Measurements from ENCODE around the gene NSD1.

The NSD1 gene

DNA sequence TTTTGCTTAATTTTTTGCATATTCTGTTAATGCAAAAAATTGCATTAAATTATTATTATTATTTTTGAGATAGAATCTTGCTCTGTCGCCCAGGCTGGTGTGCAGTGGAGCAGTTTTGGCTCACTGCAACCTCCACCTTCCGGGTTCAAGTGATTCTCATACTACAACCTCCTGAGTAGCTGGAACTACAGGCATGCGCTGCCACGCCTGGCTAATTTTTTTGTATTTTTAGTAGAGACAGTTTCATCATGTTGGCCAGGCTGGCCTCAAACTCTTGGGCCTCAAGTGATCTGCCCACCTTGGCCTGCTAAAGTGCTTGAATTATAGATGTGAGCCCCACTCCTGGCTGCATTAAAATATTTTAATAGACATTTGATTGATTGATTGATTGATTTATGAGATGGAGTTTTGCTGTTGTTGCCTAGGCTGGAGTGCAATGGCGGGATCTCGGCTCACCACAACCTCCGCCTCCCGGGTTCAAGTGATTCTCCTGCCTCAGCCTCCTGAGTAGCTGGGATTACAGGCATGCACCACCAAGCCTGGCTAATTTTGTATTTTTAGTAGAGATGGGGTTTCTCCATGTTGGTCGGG lies 44.4 kb downstream of the NSD1 start:
- DNase-seq (ENCODE audit: low spot score), result peak; percentile 38

DNA sequence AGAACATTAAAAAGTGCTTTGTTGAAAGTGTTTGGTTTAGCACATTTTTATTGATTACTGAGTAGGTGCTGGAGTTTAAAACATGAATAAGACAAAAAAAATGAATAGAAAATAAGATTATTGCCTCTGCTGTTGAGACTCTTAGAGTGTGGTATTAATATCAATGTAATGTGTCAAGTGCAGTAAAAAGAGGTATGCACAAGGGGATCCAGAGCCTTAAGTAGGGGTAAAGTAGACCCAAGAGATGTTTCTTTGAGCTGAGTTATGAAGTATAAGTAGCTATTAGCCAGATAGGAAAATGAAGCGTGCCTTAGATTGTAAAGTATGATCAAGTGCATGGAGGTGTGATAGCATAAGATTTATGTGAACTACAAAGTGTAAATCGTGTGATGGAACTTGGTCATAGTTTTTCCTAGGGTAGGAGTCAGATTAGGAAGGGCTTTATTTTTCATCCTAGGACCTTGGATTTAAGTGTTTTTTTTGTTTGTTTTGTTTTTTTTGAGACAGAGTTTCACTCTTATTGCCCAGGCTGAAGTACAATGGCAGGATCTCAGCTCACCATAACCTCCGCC lies 45.2 kb downstream of the NSD1 start:
- no peak for DNase-seq (ENCODE audit: low spot score)

DNA sequence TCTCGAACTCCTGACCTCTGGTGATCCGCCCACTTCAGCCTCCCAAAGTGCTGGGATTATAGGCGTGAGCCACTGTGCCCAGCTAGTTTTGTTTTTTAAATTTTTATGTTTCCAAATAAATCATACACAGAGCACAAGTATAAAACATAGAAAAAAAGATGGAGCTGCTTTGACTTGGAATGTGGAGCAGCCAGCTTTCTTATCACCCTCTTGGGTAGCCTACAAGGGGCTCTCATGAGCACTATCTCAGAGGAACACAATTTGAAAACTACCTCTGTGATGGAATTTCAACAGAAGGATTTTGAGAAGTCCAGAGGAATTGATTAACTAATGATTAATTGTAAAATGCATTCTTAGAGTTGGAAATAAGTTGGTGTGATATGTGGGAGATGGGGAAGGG lies 45.9 kb downstream of the NSD1 start:
- DNase-seq (ENCODE audit: low spot score), result no peak

DNA sequence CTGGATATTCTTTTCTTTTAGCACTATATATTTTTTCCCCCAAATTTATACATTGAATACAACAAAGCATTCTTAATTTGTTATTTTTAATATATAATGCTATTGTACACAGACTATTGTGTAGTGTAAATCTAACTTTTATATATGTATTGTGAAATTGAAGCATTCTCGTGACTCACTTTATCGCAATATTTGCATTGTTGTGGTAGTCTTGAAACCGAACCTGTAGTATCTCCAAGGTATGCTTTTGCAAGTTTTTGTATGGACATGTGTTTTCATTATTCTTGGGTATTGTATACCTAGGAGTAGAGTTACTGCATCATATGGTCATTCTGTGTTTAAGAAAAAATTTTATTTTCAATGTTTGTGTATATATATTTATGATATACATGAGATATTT lies 49.6 kb downstream of the NSD1 start:
- DNase-seq (ENCODE audit: low spot score), result no peak

DNA sequence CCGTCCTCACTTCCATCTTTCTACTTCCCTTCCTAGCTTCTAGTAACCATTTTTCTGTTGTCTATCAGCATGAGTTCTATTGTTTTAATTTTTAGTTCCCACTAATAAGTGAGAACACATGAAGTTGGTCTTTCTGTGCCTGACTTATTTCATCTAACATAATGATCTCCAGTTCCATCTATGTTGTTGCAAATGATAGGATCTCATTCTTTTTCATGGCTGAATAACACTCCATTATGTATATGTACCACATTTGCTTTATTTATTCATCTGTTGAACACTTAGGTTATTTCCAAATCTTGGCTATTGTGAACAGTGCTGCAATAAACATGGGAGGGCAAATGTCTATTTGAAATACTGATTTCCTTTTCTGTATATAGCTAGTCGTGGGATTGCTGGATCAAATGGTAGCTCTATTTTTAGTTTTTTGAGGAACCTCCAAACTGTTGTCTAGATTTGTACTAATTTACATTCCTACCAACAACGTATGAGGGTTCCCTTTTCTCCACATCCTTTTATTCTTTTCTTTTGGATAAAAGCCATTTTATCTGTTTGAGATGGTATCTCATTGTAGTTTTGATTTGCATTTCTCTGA lies 50.3 kb downstream of the NSD1 start:
- DNase-seq (ENCODE audit: low spot score), result no peak

DNA sequence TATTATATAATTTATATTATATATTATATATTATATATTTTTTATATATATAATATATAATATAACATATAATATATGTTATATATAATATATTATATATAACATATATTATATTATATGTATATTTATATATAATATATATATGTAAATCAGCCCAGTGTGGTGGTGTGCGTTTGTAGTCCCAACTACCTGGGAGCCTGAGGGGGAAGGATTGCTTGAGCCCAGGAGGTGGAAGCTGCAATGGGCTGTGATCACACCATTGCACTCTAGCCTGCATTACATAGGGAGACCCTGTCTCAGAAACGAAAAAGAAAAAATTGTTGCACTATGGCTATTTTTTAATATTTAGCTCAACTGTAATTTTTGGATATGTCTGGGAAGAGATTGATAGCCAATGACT lies 52.4 kb downstream of the NSD1 start:
- no peak for DNase-seq (ENCODE audit: low spot score)

DNA sequence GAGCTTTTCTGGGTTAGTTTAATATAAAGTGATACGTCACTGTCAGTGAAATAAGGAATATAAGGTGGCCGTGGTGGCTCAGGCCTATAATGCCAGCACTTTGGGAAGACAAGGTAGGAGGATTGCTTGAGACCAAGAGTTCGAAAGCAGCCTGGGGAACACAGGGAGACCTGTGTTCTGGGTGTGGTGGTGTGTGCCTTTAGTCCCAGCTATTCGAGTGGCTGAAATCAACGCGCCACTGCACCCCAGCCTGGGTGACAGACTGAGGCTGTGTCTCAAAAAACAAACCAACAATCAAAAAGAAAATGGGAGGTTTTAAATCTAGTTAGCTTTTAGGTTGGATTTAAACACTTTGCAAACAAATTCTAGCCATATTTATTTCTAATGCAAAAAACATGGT lies 53.1 kb downstream of the NSD1 start:
- DNase-seq (ENCODE audit: low spot score), result no peak

DNA sequence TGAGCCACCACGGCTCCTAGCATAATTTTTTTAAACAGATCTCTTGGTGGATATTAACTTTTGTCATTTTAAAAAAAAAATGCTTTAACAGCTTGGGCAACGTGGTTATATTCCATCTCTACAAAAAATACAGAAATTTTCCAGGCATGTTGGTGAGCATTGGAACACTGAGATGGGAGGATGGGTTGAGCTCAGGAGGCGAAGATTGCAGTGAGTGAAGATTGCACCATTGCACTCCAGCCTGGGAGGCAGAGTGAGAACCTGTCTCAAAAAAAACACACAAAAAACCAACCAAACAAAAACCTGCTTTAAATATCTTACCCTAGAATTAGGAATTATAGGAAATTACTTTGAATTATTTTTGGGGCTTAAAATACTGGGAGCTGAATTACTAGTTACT lies 55.2 kb downstream of the NSD1 start:
- DNase-seq (ENCODE audit: low spot score), result no peak

DNA sequence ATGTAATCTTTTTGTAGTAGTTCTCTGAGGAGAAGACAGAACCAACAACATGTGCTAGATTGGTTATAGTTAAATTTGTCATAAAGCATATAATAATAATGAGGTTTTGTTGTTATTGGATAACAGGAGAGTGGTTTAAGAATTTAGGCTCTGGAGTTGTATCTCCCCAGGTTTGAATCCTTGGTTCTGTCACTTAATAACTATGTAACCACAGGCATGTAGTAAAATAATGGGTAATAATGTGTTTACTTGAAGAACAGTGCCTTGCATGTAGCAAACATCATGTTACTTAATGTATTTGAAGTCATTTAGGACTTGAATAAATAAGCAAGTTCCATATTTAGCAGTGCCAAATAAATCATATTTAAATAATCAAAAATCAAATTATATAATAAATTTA lies 55.8 kb downstream of the NSD1 start:
- DNase-seq (ENCODE audit: low spot score), result no peak

DNA sequence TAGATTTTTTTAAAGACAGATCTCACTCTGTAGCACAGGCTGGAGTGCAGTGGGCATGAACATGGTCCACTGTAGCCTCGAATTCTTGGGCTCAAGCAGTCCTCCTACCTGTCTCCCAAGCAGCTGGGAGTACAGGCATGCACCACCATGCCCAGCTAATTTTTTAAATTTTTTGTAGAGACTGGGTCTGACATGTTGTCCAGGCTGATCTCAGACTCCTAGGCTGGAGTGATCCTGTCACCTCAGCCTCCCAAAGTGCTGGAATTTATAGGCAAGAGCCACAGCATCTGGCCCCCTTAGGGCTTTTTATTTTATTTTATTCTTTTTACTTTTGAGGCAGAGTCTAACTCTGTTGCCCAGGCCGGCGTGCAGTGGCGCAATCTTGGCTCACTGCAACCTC lies 56.4 kb downstream of the NSD1 start:
- no peak for DNase-seq (ENCODE audit: low spot score)

DNA sequence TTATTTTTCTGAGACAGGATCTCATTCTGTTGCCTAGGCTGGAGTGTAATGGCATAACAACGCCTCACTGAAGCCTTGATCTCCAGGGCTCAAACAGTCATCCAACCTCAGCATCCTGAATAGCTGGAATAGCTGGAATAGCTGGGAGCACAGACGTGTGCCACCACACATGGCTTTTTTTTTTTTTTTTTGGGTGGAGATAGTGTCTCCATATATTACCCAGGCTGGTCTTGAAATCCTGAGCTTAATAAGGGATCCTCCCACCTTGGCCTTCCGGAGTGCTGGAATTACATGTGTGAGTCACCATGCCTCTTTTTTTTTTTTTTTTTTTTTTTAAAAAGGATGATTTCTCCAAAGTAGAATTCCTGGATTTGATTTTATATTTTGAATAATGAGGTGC lies 60.7 kb downstream of the NSD1 start:
- DNase-seq (ENCODE audit: low spot score), result no peak

DNA sequence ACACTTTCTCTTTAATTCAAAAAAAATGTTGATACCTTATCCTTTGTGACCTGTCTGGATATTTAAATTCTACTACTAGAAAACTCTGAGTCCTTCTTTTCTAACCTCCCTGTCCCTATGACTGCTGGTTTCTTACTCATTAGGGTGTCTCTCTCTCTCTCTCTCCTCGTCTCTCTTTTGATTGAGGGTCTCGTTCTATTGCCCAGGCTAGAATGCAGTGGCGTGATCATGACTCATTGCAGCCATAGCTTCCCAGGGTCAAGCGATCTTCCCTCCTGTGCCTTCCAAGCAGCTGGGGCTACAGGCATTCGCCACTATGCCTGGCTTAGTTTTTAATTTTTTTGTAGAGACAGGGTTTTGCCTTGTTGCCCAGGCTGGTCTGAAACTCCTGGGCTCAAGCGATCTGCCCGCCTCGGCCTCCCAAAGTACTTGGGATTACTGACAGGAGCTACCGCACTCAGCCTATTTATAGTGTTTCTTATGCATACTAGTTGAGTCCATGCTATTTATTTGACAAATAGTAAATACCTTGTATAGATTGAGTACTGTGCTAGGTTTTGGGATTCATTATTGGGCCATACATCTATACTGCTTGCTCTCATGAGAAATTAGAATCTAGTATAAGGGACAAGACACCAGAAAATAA lies 61.9 kb downstream of the NSD1 start:
- no peak for DNase-seq (ENCODE audit: low spot score)

DNA sequence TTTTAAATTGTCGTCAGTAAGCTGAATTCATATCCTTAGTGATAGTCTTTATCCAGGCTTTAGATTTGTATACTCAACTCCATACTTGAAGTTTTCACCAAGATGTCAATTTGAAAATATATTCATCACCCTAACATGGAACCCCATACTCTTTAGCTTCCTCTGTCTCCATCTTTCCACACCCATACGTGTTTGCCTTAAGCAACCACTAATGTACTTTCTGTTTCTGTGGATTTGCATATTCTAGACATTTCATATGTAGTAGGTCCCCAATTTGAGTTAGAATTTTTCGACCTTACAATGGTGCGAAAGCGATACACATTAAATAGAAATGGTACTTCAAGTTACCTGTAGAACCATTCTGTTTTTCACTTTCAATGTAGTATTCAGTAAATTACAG lies 65.2 kb downstream of the NSD1 start:
- DNase-seq (ENCODE audit: low spot score), result no peak

DNA sequence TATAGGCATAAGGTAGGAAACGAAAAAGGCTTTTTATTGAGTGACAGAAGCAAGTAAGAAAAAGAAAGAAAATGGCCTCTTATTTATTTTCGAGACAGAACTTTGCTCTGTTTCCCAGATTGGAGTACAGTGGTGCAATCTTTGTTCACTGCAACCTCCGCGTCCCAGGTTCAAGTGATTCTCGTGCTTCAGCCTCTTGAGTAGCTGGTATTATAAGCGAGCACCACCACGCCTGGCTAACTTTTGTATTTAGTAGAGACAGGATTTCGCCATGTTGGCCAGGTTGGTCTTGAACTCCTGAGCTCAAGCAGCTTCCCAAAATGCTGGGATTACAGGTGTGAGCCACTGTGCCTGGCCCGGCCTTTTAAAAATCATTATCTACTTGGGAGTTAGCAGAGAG lies 70.7 kb downstream of the NSD1 start:
- DNase-seq (ENCODE audit: low spot score), result no peak

DNA sequence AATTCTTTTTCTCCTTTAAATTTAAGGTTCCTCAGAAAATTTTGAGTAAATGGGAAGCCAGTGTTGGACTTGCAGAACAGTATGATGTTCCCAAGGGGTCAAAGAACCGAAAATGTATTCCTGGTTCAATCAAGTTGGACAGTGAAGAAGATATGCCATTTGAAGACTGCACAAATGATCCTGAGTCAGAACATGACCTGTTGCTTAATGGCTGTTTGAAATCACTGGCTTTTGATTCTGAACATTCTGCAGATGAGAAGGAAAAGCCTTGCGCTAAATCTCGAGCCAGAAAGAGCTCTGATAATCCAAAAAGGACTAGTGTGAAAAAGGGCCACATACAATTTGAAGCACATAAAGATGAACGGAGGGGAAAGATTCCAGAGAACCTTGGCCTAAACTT lies 76.0 kb downstream of the NSD1 start:
- DNase-seq (ENCODE audit: low spot score), result no peak

DNA sequence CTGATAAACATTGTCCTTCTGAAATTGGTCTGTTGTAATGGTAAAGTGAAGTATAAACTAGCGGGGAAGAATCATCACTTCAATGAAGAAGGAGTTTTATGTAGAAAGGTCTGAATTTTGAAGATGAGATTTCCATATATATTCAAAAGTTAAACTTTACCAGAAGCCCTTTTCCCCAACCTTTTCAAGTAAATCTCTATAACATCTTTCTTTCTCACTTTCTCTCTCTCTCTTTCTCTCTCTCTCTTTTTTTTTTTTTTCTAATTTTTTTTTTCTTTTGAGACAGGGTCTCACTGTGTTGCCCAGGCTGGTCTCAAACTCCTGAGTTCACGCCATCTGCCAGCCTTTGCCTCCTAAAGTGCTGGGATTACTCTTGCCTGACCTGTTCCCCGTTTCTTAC lies 78.7 kb downstream of the NSD1 start:
- DNase-seq (ENCODE audit: low spot score), result no peak

DNA sequence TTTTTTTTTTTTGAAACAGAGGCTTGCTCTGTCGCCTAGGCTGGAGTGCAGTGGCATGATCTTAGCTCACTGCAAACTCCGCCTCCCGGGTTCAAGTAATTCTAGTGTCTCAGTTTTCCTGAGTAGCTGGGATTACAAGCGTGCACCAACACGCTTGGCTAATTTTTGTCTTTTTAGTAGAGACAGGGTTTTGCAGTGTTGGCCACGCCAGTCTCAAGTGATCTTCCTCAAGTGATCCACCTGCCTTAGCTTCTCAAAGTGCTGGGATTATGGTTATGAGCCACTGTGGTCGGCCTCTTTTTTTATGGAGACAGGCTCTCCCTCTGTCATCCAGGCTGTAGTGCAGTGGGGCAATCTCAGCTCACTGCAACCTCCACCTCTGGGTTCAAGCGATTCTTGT lies 87.0 kb downstream of the NSD1 start:
- no peak for DNase-seq (ENCODE audit: low spot score)

DNA sequence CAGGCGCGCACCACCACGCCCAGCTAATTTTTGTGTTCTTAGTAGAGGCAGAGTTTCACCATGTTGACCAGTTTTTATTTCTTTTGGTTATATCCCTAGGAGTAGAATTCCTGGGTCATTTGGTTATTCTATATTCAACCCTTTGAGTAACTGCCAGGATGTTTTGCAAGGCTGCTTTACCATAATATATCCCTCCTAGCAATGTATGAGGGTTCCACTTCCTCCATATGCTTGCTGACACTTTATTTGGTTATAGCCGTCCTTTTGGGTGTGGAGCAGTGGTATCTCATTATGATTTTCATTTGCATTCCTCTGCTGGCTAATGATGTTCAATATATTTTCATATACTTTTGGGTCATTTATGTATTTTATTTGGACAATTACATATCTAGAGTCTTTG lies 88.7 kb downstream of the NSD1 start:
- DNase-seq (ENCODE audit: low spot score), result no peak

DNA sequence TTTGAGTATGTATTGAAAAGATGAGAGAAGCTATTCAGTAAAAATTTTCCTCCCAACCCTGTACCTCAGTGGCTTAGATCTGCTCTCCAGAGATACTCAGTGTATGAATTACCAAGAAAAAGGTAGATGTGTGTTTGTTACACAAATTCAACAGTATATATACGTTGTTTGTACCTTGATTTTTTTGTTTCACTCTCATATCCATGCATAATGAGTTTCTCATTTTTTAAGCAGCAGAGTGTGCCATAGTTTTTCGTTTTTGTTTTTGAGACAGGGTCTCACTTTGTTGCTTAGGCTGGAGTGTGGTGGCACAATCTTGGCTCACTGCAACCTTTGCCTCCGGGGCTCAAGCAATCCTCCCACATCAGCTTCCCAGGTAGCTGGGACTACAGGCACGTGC lies 92.2 kb downstream of the NSD1 start:
- DNase-seq (ENCODE audit: low spot score), result no peak

DNA sequence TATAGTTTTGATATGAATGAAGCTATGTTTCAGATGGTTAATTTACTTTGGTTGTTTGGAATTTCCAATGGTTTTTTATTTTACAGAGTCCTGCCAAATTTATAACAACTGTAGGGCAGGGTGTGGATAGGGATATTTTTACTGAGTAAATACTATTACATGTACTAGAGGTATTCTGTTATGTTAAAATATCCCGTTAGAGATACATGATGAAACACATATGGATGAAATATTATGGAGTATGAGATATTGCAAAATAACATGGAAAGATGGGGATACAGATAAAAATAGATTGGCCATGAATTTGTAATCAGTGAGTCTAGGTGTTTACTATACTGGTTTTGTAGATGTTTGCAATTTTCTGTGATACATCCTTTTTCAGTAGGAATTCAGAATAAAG lies 93.3 kb downstream of the NSD1 start:
- DNase-seq (ENCODE audit: low spot score), result no peak

DNA sequence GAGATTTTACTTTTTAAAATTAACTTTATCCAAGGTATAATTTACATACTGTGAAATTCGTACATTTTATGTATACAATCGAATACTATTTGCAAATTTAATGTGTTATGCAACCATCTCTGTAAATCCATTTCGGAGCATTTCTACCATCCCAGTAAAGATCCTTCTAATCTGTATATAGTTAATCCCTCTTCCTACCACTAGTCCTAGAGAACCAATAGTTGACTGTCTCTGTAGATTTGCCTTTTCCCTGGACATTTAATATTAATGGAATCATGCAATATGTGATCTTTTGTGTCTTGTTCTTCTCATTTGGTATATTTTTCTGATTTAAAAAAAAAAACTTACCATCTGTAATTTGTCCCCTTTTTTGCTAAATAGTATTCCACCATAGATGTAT lies 95.2 kb downstream of the NSD1 start:
- DNase-seq (ENCODE audit: low spot score), result no peak

DNA sequence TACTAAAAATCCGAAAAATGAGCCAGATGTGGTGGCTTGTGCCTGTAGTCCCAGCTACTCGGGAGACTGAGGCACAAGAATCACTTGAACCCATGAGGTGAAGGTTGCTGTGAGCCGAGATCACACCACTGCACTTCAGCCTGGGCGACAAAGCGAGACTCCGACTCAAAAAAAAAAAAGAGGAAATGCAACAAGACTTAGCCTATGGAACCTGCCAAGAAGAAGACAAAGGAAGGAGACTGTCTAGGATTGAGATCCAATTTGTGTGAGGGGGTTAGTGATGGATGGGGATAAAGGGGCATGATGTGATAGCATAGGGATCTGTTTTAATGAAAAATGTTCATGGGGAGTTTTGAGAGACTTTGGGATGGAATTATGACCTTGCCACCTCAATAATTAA lies 97.1 kb downstream of the NSD1 start:
- DNase-seq (ENCODE audit: low spot score), result no peak

DNA sequence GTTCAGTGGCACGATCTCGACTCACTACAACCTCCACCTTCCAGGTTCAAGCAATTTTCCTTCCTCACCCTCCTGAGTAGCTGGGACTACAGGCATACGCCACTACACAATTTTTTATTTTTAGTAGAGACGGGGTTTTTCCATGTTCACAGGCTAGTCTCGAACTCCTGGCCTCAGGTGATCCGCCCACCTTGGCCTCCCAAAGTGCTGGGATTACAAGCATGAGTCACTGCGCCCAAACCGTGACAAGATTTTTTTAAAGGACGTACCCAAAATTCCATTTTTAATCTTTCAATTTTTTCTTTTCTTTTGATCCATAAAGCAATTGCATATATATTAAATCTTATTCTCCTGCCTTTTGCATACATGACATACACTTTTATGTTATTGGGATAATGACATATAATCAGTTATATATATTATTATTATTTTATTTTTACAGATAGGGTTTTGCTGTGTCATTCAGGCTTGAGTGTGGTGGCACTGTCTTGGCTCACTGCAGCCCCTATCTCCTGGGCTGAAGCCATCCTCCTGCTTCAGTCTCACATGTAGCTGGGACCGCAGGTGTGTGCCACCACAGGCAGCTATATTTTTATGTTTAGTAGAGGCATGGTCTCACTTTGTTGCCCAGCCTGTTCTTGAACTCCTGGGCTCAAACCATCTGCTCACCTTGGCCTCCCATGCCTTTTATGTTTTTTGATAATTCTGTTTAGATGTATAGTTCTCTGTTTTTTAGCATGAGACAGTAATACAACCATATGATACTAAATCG lies 98.1 kb downstream of the NSD1 start:
- DNase-seq (ENCODE audit: low spot score), result no peak

Measured in NAMALWA (cell line).